IMR-90 (cell line): ENCODE data around the gene PRELID1.
A peak's percentile ranks its signal among the peaks of the same experiment; 100 is the strongest.

Source experiments
- CEBPB ChIP-seq: IDR thresholded peaks from 2 replicates; pipeline ENCODE4 v1.6.1; 2012; ENCODE audit warnings: low read depth, low read length, improper control_type of control experiment
- CHD1 ChIP-seq: IDR thresholded peaks from 2 replicates; pipeline ENCODE4 v1.6.1; 2012; ENCODE audit warnings: low read depth, low read length, improper control_type of control experiment
- CTCF ChIP-seq: conservative IDR thresholded peaks from 2 replicates; pipeline ENCODE4 v1.5.1; 2012; ENCODE audit warnings: mild to moderate bottlenecking, low read depth, low read length, improper control_type of control experiment
- ELK1 ChIP-seq: fragments of 150-350 bp; IDR thresholded peaks from 2 replicates; pipeline ENCODE4 v1.6.1; 2016; ENCODE audit warnings: low read depth, mild to moderate bottlenecking, low read length, moderate library complexity, borderline replicate concordance
- MAFK ChIP-seq: IDR thresholded peaks from 2 replicates; pipeline ENCODE4 v1.6.1; 2012; ENCODE audit warnings: low read depth, low read length, improper control_type of control experiment
- RAD21 ChIP-seq: IDR thresholded peaks from 2 replicates; pipeline ENCODE4 v1.6.1; 2012; ENCODE audit warnings: low read length, improper control_type of control experiment

GRCh38 chr5:177303121-177303924 is at the start of gene PRELID1, which contains the start of gene RAB24:
- TF ChIP-seq RAD21 = no peak
- TF ChIP-seq CTCF = peak; percentile 34
- TF ChIP-seq CHD1 = no peak
- no peak for TF ChIP-seq CEBPB
- TF ChIP-seq MAFK = no peak
- no peak for TF ChIP-seq ELK1
